ENCODE data around the gene LATS2.

GRCh38 chr13:21014139-21014501, 47.3 kb downstream of the LATS2 start:
- TF ChIP-seq CTCF (IDR thresholded peaks at IDR 0.05; ENCODE audit: borderline replicate concordance, extremely low read depth, low read length, poor library complexity, severe bottlenecking): no peak
- TF ChIP-seq EZH2 (IDR thresholded peaks at IDR 0.05; ENCODE audit: borderline replicate concordance, low read depth, low read length, severe bottlenecking): no peak

Measured in DND-41 (cell line).